Karpas-422 (cell line): ENCODE measurements around the gene PTBP1. TPM values are rescaled to one million over a fixed set of nuclear protein-coding genes. Genes with fewer than 3 reads are reported as not detected.
A peak's percentile ranks its signal among the peaks of the same experiment; 100 is the strongest.
"Not testable (repeated sequence)": the region's sequence is repeated elsewhere in the genome, so short reads cannot be mapped to it uniquely, and the experiment has no call there.

Source experiments
- DNase-seq: peaks from one replicate; pipeline ENCODE4 v3.0.0-alpha.2; 2015
- H2AFZ ChIP-seq: fragments of 200-600 bp; sonication (generic); 2 replicates; pipeline ENCODE4 v1.6.1; 2014; ENCODE audit warnings: antibody characterized with exemption, low read length, mixed read lengths
- H3K27ac ChIP-seq: fragments of 200-600 bp; sonication (generic); 2 replicates; pipeline ENCODE4 v1.5.1; 2014; ENCODE audit warnings: mild to moderate bottlenecking, low read length, moderate library complexity
- H3K27me3 ChIP-seq: fragments of 200-600 bp; sonication (generic); 2 replicates; pipeline ENCODE4 v1.6.1; 2014; ENCODE audit warnings: low read length, mixed read lengths
- H3K36me3 ChIP-seq: fragments of 200-600 bp; sonication (generic); 2 replicates; pipeline ENCODE4 v1.6.1; 2014; ENCODE audit warnings: low read length, mixed read lengths; ENCODE audit not compliant: insufficient read depth
- H3K4me1 ChIP-seq: fragments of 200-600 bp; sonication (generic); 2 replicates; pipeline ENCODE4 v1.6.1; 2014; ENCODE audit warnings: mild to moderate bottlenecking, low read length, mixed read lengths
- H3K4me2 ChIP-seq: fragments of 200-600 bp; sonication (generic); 2 replicates; pipeline ENCODE4 v1.6.1; 2014; ENCODE audit warnings: low read length, low read depth, mild to moderate bottlenecking; ENCODE audit not compliant: poor library complexity, severe bottlenecking
- H3K4me3 ChIP-seq: fragments of 200-600 bp; sonication (generic); 2 replicates; pipeline ENCODE4 v1.5.1; 2014; ENCODE audit warnings: mild to moderate bottlenecking, antibody characterized with exemption, low read length, mixed read lengths
- H3K79me2 ChIP-seq: fragments of 200-600 bp; sonication (generic); 2 replicates; pipeline ENCODE4 v1.6.1; 2014; ENCODE audit warnings: mild to moderate bottlenecking, low read length, mixed read lengths
- H3K9ac ChIP-seq: fragments of 200-600 bp; sonication (generic); 2 replicates; pipeline ENCODE4 v1.6.0; 2014; ENCODE audit warnings: low read length
- H3K9me2 ChIP-seq: fragments of 200-600 bp; sonication (generic), shearing (Covaris generic); replicated peaks from 2 replicates; pipeline ENCODE4 v1.6.0; 2014; ENCODE audit warnings: mild to moderate bottlenecking, low read length, moderate library complexity; ENCODE audit not compliant: insufficient read depth
- H3K9me3 ChIP-seq: fragments of 300-700, 200-600 bp; sonication (generic); 2 replicates; pipeline ENCODE4 v1.6.1; 2014; ENCODE audit warnings: low read length, mixed read lengths
- H4K20me1 ChIP-seq: fragments of 200-600 bp; sonication (generic); 2 replicates; pipeline ENCODE4 v1.6.1; 2014; ENCODE audit warnings: mild to moderate bottlenecking, antibody characterized with exemption, low read length, low read depth; ENCODE audit not compliant: insufficient read depth
- total RNA-seq: library from RNA; depleted of rRNA; stranded (reverse); fragments of >200 nt; shearing (Covaris generic); gene quantifications from 2 replicates; pipeline ENCODE4 v1.2.3, GENCODE V29; 2014; ENCODE audit warnings: low replicate concordance

Gene PTBP1
- total RNA-seq, 1 experiment from 2014 or later, result 170 TPM

GRCh38 chr19:853614-854220, 56.5 kb downstream of the PTBP1 start:
- not testable (repeated sequence) for H3K36me3 ChIP-seq, H3K4me2 ChIP-seq, H4K20me1 ChIP-seq, DNase-seq, H3K9me3 ChIP-seq, H3K4me3 ChIP-seq, H3K79me2 ChIP-seq, H3K9me2 ChIP-seq, H3K27ac ChIP-seq, H3K27me3 ChIP-seq, H2AFZ ChIP-seq, H3K9ac ChIP-seq, H3K4me1 ChIP-seq

GRCh38 chr19:854549-854948, 57.3 kb downstream of the PTBP1 start:
- no peak overlapping the region for H3K4me3 ChIP-seq
- no peak overlapping the region for H3K9ac ChIP-seq
- H3K27ac ChIP-seq, result no peak overlapping the region
- H3K27me3 ChIP-seq, result no peaks in the 10 kb centered on the region
- DNase-seq, result peak; percentile 56
- no peaks in the 10 kb centered on the region for H3K9me3 ChIP-seq
- H4K20me1 ChIP-seq, result no peaks in the 10 kb centered on the region
- no peaks in the 10 kb centered on the region for H3K4me1 ChIP-seq
- no peaks in the 10 kb centered on the region for H3K79me2 ChIP-seq
- H3K9me2 ChIP-seq, result no peaks in the 10 kb centered on the region
- no peaks in the 10 kb centered on the region for H3K36me3 ChIP-seq
- no peak overlapping the region for H2AFZ ChIP-seq
- no peak overlapping the region for H3K4me2 ChIP-seq

GRCh38 chr19:855142-855541, 57.9 kb downstream of the PTBP1 start:
- Histone ChIP-seq H3K9me3 (no peaks in the 10 kb centered on the region), H3K27ac (no peak overlapping the region), H3K36me3 (no peaks in the 10 kb centered on the region), H3K27me3 (no peaks in the 10 kb centered on the region), H4K20me1 (no peaks in the 10 kb centered on the region), H3K9ac (no peak overlapping the region), H3K4me1 (no peaks in the 10 kb centered on the region), H3K4me3 (no peak overlapping the region), H3K79me2 (no peaks in the 10 kb centered on the region), H3K9me2 (no peaks in the 10 kb centered on the region), H2AFZ (no peak overlapping the region), H3K4me2 (no peak overlapping the region)
- no peak for DNase-seq

- Histone ChIP-seq H3K9me3 (no peaks in the 10 kb centered on the region), H3K27me3 (no peaks in the 10 kb centered on the region), H3K4me2 (no peak overlapping the region), H3K79me2 (no peaks in the 10 kb centered on the region), H3K36me3 (no peaks in the 10 kb centered on the region), H3K27ac (no peak overlapping the region), H3K9ac (no peak overlapping the region), H3K4me1 (0 out of 2 replicates have a peak, but pooled peaks cover 1% of the 10 kb centered on the region), H3K4me3 (no peak overlapping the region), H2AFZ (no peak overlapping the region), H4K20me1 (no peaks in the 10 kb centered on the region), H3K9me2 (no peaks in the 10 kb centered on the region)
- no peak for DNase-seq
Observed at GRCh38 chr19:855566-856120, 58.4 kb downstream of the PTBP1 start.

- H3K9me2 ChIP-seq, result no peaks in the 10 kb centered on the region
- 0 out of 2 replicates have a peak, but pooled peaks cover 3% of the 10 kb centered on the region for H4K20me1 ChIP-seq
- H3K9ac ChIP-seq, result no peak overlapping the region
- H3K27me3 ChIP-seq, result no peaks in the 10 kb centered on the region
- H3K79me2 ChIP-seq, result no peaks in the 10 kb centered on the region
- no peak overlapping the region for H2AFZ ChIP-seq
- H3K4me1 ChIP-seq, result 0 out of 2 replicates have a peak, but pooled peaks cover 3% of the 10 kb centered on the region
- no peaks in the 10 kb centered on the region for H3K36me3 ChIP-seq
- H3K4me2 ChIP-seq, result no peak overlapping the region
- no peak for DNase-seq
- H3K27ac ChIP-seq, result no peak overlapping the region
- no peaks in the 10 kb centered on the region for H3K9me3 ChIP-seq
- no peak overlapping the region for H3K4me3 ChIP-seq
Observed at GRCh38 chr19:858284-858683, 61.0 kb downstream of the PTBP1 start.

- no peaks in the 10 kb centered on the region for H3K27me3 ChIP-seq
- H3K79me2 ChIP-seq, result no peaks in the 10 kb centered on the region
- H3K9ac ChIP-seq, result no peak within 1 kb of the TSS
- H3K27ac ChIP-seq, result no peak within 1 kb of the TSS
- peak within 1 kb of the TSS; percentile 47; the same call in 1 of the 2 replicates for H3K4me3 ChIP-seq
- H3K4me2 ChIP-seq, result peak within 1 kb of the TSS; percentile 51
- no peaks in the 10 kb centered on the region for H3K9me2 ChIP-seq
- no peak for DNase-seq
- peaks cover 9% of the 10 kb centered on the region; the same call in 1 of the 2 replicates for H3K4me1 ChIP-seq
- 0 out of 2 replicates have a peak, but pooled peaks cover 3% of the 10 kb centered on the region for H4K20me1 ChIP-seq
- no peaks in the 10 kb centered on the region for H3K36me3 ChIP-seq
- no peak within 1 kb of the TSS for H2AFZ ChIP-seq
- H3K9me3 ChIP-seq, result no peaks in the 10 kb centered on the region
Observed at GRCh38 chr19:858868-859843, 61.9 kb downstream of the PTBP1 start, which contains the start of gene CFD. CFD (plus strand) TSS chr19:859664; CDS start chr19:859690, 26 bp downstream.

GRCh38 chr19:861141-861755, 64.0 kb downstream of the PTBP1 start:
- H3K79me2 ChIP-seq, result no peaks in the 10 kb centered on the region
- no peaks in the 10 kb centered on the region for H3K9me3 ChIP-seq
- H3K4me1 ChIP-seq, result peaks cover 9% of the 10 kb centered on the region; the same call in 1 of the 2 replicates
- DNase-seq, result no peak
- H3K27ac ChIP-seq, result no peak overlapping the region
- H3K27me3 ChIP-seq, result no peaks in the 10 kb centered on the region
- H2AFZ ChIP-seq, result no peak overlapping the region
- H3K9me2 ChIP-seq, result no peaks in the 10 kb centered on the region
- H4K20me1 ChIP-seq, result 0 out of 2 replicates have a peak, but pooled peaks cover 3% of the 10 kb centered on the region
- H3K4me2 ChIP-seq, result no peak overlapping the region
- peak overlapping the region; percentile 47; the same call in 1 of the 2 replicates for H3K4me3 ChIP-seq
- H3K36me3 ChIP-seq, result no peaks in the 10 kb centered on the region
- H3K9ac ChIP-seq, result no peak overlapping the region
